ENCODE results near the gene EFCAB12. TPM values are rescaled to one million over a fixed set of nuclear protein-coding genes. Genes with fewer than 3 reads are reported as not detected.
A peak's percentile ranks its signal among the peaks of the same experiment; 100 is the strongest.

Gene EFCAB12
- total RNA-seq, 4 donors from 2014 or later: not detected

DNA sequence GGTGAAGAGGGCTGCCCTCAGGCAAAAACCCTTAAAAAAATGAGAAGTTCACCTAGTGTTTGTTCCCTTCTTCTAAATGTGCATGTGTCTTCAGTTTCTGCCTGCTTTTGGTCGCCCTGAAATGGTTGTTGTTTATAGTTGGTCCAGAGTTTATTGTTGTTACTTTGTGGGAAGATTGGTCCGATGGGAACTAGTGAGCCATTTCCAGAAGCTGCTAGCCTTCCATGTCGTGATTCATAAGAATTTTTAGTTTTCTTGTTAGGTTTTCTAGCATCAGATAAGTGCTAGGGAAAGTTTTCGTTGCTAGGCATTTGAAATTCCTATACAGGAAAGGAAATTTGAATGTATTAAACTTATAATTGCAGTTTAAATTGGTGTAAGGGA is 45.3 kb upstream of the EFCAB12 start:
- H3K9me3 ChIP-seq: no peaks in the 10 kb centered on the region
- H3K36me3 ChIP-seq: peaks cover 0 to 15% of the 10 kb centered on the region in 2 donors
- no peak overlapping the region for H3K4me3 ChIP-seq
- no peaks in the 10 kb centered on the region for H3K27me3 ChIP-seq
- intact Hi-C loops (cut with DNase I; ENCODE audit: low total_unique reads) (no loop called here), in situ Hi-C loops (cut with MboI; ENCODE audit: low sequenced_read_pairs in 4 of 4) (no loop called here)
- TF ChIP-seq, protein P1, sequence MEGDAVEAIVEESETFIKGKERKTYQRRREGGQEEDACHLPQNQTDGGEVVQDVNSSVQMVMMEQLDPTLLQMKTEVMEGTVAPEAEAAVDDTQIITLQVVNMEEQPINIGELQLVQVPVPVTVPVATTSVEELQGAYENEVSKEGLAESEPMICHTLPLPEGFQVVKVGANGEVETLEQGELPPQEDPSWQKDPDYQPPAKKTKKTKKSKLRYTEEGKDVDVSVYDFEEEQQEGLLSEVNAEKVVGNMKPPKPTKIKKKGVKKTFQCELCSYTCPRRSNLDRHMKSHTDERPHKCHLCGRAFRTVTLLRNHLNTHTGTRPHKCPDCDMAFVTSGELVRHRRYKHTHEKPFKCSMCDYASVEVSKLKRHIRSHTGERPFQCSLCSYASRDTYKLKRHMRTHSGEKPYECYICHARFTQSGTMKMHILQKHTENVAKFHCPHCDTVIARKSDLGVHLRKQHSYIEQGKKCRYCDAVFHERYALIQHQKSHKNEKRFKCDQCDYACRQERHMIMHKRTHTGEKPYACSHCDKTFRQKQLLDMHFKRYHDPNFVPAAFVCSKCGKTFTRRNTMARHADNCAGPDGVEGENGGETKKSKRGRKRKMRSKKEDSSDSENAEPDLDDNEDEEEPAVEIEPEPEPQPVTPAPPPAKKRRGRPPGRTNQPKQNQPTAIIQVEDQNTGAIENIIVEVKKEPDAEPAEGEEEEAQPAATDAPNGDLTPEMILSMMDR (IDR thresholded peaks at IDR 0.05 in 4 of 5, conservative IDR thresholded peaks at IDR 0.05 in 1 of 5): no peak
- no peak for TF ChIP-seq POLR2A (IDR thresholded peaks at IDR 0.05)
- DNase-seq (no peak), ATAC-seq (no peak)
- H3K4me1 ChIP-seq: no peaks in the 10 kb centered on the region
- no peak overlapping the region for H3K27ac ChIP-seq

DNA sequence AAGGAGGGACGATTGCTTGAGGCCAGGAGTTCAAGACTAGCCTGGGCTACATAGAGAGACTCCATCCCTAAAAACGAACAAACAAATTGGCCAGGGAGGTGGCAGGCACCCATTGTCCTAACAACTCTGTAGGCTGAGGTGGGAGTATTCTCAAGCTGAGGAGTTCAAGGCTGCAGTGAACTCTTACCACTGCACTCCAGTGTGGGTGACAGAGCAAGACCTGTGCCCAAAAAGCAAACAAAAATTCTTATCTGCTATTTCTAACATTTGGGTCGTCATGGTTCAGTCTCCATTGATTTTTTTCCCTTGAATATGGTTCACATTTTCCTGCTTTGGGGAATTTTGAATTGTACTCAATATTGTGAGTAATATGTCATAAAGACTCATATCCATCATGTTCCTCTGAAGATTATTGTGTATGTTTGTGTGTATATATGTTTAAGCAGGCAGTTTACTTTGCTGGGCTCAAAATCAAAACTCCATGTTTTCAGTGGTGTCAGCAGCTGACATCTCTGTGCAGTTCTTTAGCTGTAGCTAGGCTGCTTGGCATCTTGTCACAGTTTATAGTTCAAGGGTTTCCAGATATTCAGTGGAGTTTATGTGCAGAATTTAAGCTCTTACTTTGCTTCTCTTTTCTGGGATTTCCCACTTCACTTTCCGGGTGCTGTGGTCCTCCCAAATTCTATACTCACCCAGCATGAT is 44.8 kb upstream of the EFCAB12 start:
- TF ChIP-seq, protein P1 (IDR thresholded peaks at IDR 0.05 in 4 of 5, conservative IDR thresholded peaks at IDR 0.05 in 1 of 5): no peak
- TF ChIP-seq POLR2A (IDR thresholded peaks at IDR 0.05): no peak
- no peak for ATAC-seq
- in situ Hi-C loops (cut with MboI; ENCODE audit: low sequenced_read_pairs in 4 of 4): no loop called here
- Histone ChIP-seq H3K4me1 (no peaks in the 10 kb centered on the region), H3K4me3 (no peak overlapping the region), H3K27me3 (no peaks in the 10 kb centered on the region), H3K36me3 (peaks cover 0 to 10% of the 10 kb centered on the region in 2 donors), H3K27ac (no peak overlapping the region), H3K9me3 (no peaks in the 10 kb centered on the region)
- intact Hi-C loops (cut with DNase I; ENCODE audit: low total_unique reads): no loop called here
- DNase-seq: no peak

DNA sequence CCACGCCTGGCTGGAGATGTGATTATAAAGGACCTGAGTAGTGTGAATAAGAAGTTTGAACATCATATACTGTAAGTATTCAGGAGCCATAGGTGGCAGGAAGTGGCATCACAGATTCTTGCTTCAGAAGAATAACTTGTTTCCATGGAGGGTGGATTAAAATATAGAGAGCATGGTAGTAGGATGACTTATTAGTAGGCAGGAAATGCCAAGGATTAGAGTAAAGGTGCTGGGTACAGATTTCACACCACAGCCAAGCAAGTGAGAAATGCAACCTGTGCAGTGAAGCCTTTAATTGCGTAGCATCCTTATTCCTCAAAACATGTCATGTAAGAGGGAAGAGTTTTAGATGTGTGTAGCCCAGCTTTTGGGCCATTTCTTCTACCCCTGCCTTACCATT is 42.4 kb upstream of the EFCAB12 start:
- ATAC-seq (no peak), DNase-seq (no peak)
- intact Hi-C loops (cut with DNase I; ENCODE audit: low total_unique reads): no loop called here
- no peaks in the 10 kb centered on the region for H3K9me3 ChIP-seq
- H3K27ac ChIP-seq: no peak overlapping the region
- H3K4me3 ChIP-seq: no peak overlapping the region
- TF ChIP-seq POLR2A (IDR thresholded peaks at IDR 0.05): no peak
- TF ChIP-seq, protein P1 (IDR thresholded peaks at IDR 0.05 in 4 of 5, conservative IDR thresholded peaks at IDR 0.05 in 1 of 5): no peak
- in situ Hi-C loops (cut with MboI; ENCODE audit: low sequenced_read_pairs in 4 of 4): no loop called here
- H3K4me1 ChIP-seq: no peaks in the 10 kb centered on the region
- no peaks in the 10 kb centered on the region for H3K27me3 ChIP-seq
- H3K36me3 ChIP-seq: no peaks in the 10 kb centered on the region

DNA sequence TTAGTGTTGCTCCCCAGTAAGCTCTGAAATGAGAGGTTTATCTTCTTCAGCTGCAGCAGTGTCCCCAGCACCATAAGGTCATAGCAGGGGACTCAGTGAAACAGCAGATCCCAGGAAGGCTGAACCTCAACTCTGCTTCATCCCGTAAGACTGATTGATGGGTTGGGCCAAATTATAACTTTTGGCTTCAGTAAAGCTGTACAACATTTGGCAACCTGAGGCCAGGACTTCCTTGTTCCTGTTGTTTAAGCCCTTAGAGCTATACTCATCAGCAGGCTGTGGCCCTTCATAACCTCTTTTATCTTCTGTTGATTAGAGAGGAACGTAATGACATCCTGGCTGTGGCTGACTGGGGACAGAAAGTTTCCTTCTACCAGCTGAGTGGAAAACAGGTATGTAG is 40.6 kb upstream of the EFCAB12 start:
- ATAC-seq (peak in 1 of 2 donors; percentile 24), DNase-seq (no peak)
- no peaks in the 10 kb centered on the region for H3K9me3 ChIP-seq

More for the DNA sequence above, 40.6 kb upstream of the EFCAB12 start:
- H3K27ac ChIP-seq: no peak overlapping the region
- no peak overlapping the region for H3K4me3 ChIP-seq
- no peaks in the 10 kb centered on the region for H3K4me1 ChIP-seq
- no peak for TF ChIP-seq POLR2A (IDR thresholded peaks at IDR 0.05)
- TF ChIP-seq, protein P1 (IDR thresholded peaks at IDR 0.05 in 4 of 5, conservative IDR thresholded peaks at IDR 0.05 in 1 of 5): no peak
- H3K27me3 ChIP-seq: no peaks in the 10 kb centered on the region
- in situ Hi-C loops (cut with MboI; ENCODE audit: low sequenced_read_pairs in 4 of 4) (no loop called here), intact Hi-C loops (cut with DNase I; ENCODE audit: low total_unique reads) (no loop called here)
- no peaks in the 10 kb centered on the region for H3K36me3 ChIP-seq

Data from gastrocnemius medialis (tissue), 4 donors.